Mononuclear cell (primary cell): ENCODE data around the gene LAGE3. TPM values are rescaled to one million over a fixed set of nuclear protein-coding genes. Genes with fewer than 3 reads are reported as not detected.
A peak's percentile ranks its signal among the peaks of the same experiment; 100 is the strongest.

Experiments used
- H3K27me3 ChIP-seq: 2 replicates; pipeline ENCODE4 v1.6.0; 2011; ENCODE audit warnings: low read length, control low read depth; ENCODE audit not compliant: insufficient read depth
- H3K4me1 ChIP-seq: 2 replicates; pipeline ENCODE4 v1.5.1; 2011; ENCODE audit warnings: mild to moderate bottlenecking, low read length, control low read depth; ENCODE audit not compliant: insufficient read depth
- H3K4me3 ChIP-seq: 2 replicates; pipeline ENCODE4 v1.5.1; 2011; ENCODE audit warnings: mild to moderate bottlenecking, low read length, moderate library complexity
- H3K9me3 ChIP-seq: 2 replicates; pipeline ENCODE4 v1.5.1; 2011; ENCODE audit warnings: low read depth, mild to moderate bottlenecking, control low read depth, low read length
- total RNA-seq: library from RNA; depleted of rRNA; stranded (reverse); fragments of >200 nt; gene quantifications from one replicate; pipeline ENCODE4 v1.2.3, GENCODE V29; 2012

The LAGE3 gene
- 2.6 TPM for total RNA-seq

- Histone ChIP-seq H3K4me1 (peaks cover 12% of the 10 kb centered on the region), H3K4me3 (peak within 1 kb of the TSS; percentile 38), H3K9me3 (no peaks in the 10 kb centered on the region), H3K27me3 (no peaks in the 10 kb centered on the region)
Observed at GRCh38 chrX:154478728-154479622, at the start of gene LAGE3. Gene LAGE3, minus strand, starts transcription at chrX:154479281. Its CDS starts 366 bp downstream, at chrX:154478915.

- H3K27me3 ChIP-seq, result no peaks in the 10 kb centered on the region
- H3K4me3 ChIP-seq, result no peak overlapping the region
- H3K9me3 ChIP-seq, result no peaks in the 10 kb centered on the region
- peaks cover 22% of the 10 kb centered on the region for H3K4me1 ChIP-seq
Observed at GRCh38 chrX:154526901-154527675, 48.0 kb upstream of the LAGE3 start.

DNA sequence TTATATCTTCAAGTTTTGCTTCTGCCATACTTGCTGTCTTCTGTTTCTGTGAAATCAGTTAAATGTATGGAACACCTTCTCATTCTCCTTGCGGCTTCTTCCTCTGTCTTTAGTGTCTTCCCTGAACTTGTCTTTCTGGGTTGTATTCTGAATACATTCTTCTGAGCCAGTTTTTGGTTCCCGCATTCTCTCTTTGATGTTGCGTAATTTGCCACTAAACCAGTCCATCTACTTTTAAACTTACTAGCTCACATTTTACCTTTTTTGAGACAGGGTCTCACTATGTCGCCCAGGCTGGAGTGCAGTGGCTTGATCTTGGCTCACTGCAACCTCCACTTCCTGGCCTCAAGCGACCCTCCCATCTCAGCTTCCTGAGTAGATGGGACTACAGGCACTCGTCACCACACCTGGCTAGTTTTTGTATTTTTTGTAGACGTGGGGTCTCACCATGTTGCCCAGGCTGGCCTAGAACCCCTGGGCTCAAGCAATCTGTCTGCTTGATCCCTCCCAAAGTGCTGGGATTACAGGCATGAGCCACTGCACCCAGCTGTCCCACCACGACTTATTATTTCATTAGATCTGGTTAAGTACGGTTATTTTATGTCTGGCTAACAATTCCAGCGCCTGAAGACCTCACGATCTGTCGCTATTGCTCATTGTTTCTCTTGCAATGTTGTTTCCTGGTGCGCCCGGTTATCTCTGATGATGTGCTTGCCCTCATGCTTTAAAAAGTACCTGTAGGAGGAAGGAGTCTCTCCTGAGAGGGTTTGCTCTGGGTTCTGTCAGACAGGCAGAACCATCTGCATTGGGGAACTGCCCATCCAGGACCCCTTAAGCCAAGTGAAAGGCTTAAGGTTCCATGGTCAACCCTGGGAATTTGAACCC, 46.8 kb upstream of the LAGE3 start:
- Histone ChIP-seq H3K27me3 (no peaks in the 10 kb centered on the region), H3K4me1 (peaks cover 22% of the 10 kb centered on the region), H3K9me3 (no peaks in the 10 kb centered on the region), H3K4me3 (no peak overlapping the region)

DNA sequence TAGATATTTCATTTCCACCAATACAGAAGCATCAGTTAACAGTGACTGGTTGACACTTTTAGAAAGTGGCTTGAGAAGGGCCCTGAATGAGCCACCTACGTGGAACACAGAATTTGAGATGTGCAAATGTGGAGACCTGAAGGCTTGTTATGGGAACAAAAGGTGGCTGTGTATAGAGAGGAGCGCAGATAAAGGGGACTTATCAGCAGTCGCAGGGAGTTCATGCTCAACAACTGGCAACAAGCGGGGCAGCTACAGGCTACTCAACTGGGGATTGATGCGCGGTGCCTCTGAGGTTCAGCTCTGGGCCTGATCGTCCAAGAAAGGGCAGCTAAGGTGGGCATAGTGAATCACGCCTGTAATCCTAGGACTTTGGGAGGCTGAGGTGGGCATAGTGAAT, 40.3 kb upstream of the LAGE3 start:
- Histone ChIP-seq H3K4me1 (peaks cover 15% of the 10 kb centered on the region), H3K4me3 (no peak overlapping the region), H3K27me3 (no peaks in the 10 kb centered on the region), H3K9me3 (no peaks in the 10 kb centered on the region)

DNA sequence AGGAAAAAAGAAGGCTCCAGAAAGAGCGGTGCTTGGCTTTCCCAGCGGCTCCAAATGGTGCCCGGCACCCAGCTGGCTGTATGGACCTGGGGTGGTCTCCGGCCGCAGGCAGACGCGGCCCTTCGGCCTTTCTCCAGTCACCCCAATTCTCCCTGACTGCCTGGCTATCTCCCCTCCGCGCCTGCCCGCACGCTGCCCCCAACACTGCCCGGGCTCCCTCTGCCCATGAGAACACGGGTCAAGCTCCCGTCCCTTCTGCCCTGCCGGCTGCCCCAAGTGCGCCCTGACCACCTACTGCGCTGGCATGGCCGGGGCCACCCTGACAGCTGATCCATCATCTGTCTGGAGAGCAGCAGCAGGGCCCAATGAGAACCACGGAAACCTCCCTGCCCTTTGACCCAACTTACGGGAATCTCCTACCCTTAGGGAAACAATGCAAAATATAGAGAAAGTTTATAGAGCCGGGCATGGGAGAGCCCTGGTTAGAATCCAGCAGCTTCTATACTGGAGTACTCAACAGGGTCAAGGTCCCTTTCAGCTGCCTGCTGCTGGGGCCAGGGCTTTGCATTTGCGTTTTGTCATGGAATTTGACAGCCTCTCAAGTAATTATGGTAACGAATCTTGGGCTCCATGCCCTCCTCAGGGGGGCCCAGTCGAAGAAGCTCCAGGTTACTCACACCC, 38.2 kb upstream of the LAGE3 start:
- no peak overlapping the region for H3K4me3 ChIP-seq
- no peaks in the 10 kb centered on the region for H3K27me3 ChIP-seq
- H3K9me3 ChIP-seq, result no peaks in the 10 kb centered on the region

GRCh38 chrX:154516656-154517100, 37.6 kb upstream of the LAGE3 start:
- H3K9me3 ChIP-seq, result no peaks in the 10 kb centered on the region
- peaks cover 15% of the 10 kb centered on the region for H3K4me1 ChIP-seq
- peak overlapping the region; percentile 43 for H3K4me3 ChIP-seq
- H3K27me3 ChIP-seq, result no peaks in the 10 kb centered on the region

More for the DNA sequence above, 38.2 kb upstream of the LAGE3 start:
- H3K4me1 ChIP-seq, result peaks cover 15% of the 10 kb centered on the region

- Histone ChIP-seq H3K9me3 (no peaks in the 10 kb centered on the region), H3K27me3 (no peaks in the 10 kb centered on the region), H3K4me1 (peaks cover 15% of the 10 kb centered on the region), H3K4me3 (peak within 1 kb of the TSS; percentile 58)
Observed at GRCh38 chrX:154515966-154516655, 37.0 kb upstream of the LAGE3 start, which contains the start of gene FAM3A. Gene FAM3A, minus strand, starts transcription at chrX:154516232. Its CDS starts 460 bp downstream, at chrX:154515772.

- peak overlapping the region; percentile 58 for H3K4me3 ChIP-seq
- H3K27me3 ChIP-seq, result no peaks in the 10 kb centered on the region
- H3K9me3 ChIP-seq, result no peaks in the 10 kb centered on the region
- peaks cover 15% of the 10 kb centered on the region for H3K4me1 ChIP-seq
Observed at GRCh38 chrX:154515090-154515965, 36.2 kb upstream of the LAGE3 start.

DNA sequence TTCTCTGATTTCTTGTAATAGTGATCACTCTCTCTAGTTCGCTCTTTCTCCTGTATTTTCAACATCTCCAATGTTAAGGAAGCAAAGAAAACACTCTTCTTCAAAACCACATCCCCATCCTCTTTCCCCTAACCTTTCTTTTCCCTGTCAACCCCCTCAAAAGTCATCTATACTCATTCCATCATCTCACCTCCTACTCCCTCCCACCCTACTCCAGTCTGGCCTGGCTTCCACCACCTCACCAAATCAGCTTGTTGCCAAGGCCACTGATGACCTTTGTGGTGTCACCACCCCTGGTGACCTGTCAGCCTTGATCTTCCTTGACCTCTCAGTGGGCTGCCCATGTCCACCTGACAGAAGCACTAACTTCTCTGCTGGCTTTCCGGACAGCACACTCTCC, 34.6 kb upstream of the LAGE3 start:
- peaks cover 15% of the 10 kb centered on the region for H3K4me1 ChIP-seq
- H3K4me3 ChIP-seq, result no peak overlapping the region
- H3K27me3 ChIP-seq, result no peaks in the 10 kb centered on the region
- no peaks in the 10 kb centered on the region for H3K9me3 ChIP-seq

- H3K9me3 ChIP-seq, result no peaks in the 10 kb centered on the region
- peaks cover 15% of the 10 kb centered on the region for H3K4me1 ChIP-seq
- H3K4me3 ChIP-seq, result no peak overlapping the region
- no peaks in the 10 kb centered on the region for H3K27me3 ChIP-seq
Observed at GRCh38 chrX:154512879-154513553, 33.9 kb upstream of the LAGE3 start.

DNA sequence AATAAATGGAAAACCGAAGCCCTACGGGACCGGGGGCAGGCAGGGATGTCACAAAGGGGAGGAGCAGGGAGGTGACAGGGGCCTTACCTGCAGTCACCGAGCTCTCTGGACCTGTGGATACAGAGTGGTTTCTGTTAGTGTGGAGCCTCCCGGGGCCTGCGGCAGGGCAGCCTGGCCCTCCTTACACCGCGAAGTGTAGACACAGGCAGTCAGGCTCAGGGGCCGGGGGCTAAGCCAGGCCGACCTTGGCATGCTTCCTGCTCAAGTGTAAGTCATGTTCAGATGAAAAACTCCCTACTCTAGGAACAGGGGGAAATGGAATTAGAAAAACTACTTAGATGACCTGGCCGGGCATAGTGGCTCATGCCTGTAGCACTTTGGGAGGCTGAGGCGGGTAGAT, 32.7 kb upstream of the LAGE3 start:
- no peaks in the 10 kb centered on the region for H3K27me3 ChIP-seq
- H3K9me3 ChIP-seq, result no peaks in the 10 kb centered on the region
- H3K4me3 ChIP-seq, result no peak overlapping the region
- H3K4me1 ChIP-seq, result peaks cover 12% of the 10 kb centered on the region

DNA sequence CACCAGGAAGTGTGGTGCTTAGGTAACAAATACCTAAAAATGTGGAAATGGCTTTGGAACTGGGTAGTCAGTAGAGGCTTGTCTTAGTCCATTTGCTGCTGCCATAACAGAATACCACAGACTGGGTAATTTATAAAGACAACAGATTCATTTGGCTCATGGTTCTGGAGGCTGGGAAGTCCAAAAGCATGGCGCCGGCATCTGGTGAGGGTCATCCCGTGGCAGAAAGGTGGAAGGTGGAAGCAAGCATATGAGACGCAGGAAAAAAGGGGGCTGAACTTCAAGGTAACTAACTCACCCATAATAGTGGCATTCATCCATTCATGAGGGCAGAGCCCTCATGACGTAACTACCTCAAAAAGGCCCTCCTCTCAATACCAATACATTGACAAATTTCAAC, 30.4 kb upstream of the LAGE3 start:
- Histone ChIP-seq H3K4me3 (no peak overlapping the region), H3K4me1 (no peaks in the 10 kb centered on the region), H3K9me3 (no peaks in the 10 kb centered on the region), H3K27me3 (no peaks in the 10 kb centered on the region)
